Hippocampal formation (tissue), 2 donors: ENCODE results near the gene PGAM2.
"Not testable (repeated sequence)": the region's sequence is repeated elsewhere in the genome, so short reads cannot be mapped to it uniquely, and the experiment has no call there.

Experiments
- DNase-seq, 2 donors: peaks; one replicate each; lab custom pipeline; 2025; lab: John Stamatoyannopoulos, UW

PGAM2 gene

GRCh38 chr7:44050915-44051560, 14.3 kb downstream of the PGAM2 start:
- no peak for DNase-seq

GRCh38 chr7:44050121-44050914, 15.0 kb downstream of the PGAM2 start:
- DNase-seq = no peak

GRCh38 chr7:44048031-44048795, 17.2 kb downstream of the PGAM2 start:
- no peak for DNase-seq

- DNase-seq = no peak
Observed at GRCh38 chr7:44046321-44047061, 18.9 kb downstream of the PGAM2 start.

- DNase-seq = no peak
Observed at GRCh38 chr7:44045226-44046014, 19.9 kb downstream of the PGAM2 start.

- peak; percentile 82 to 95 for DNase-seq
Observed at GRCh38 chr7:44044315-44045225, 20.8 kb downstream of the PGAM2 start, which contains the start of gene DBNL. Gene DBNL, plus strand, starts transcription at chr7:44044702. Its CDS starts 36 bp downstream, at chr7:44044738.

GRCh38 chr7:44043902-44044301, 21.5 kb downstream of the PGAM2 start:
- no peak for DNase-seq

- DNase-seq = no peak
Observed at GRCh38 chr7:44042221-44042620, 23.1 kb downstream of the PGAM2 start.

GRCh38 chr7:44040493-44040891, 24.9 kb downstream of the PGAM2 start:
- DNase-seq = not testable (repeated sequence)

- DNase-seq = not testable (repeated sequence)
Observed at GRCh38 chr7:44039800-44040492, 25.4 kb downstream of the PGAM2 start.

GRCh38 chr7:44038961-44039558, 26.3 kb downstream of the PGAM2 start:
- peak; percentile 49 to 87 for DNase-seq

GRCh38 chr7:44038553-44038952, 26.8 kb downstream of the PGAM2 start:
- not testable (repeated sequence) for DNase-seq

GRCh38 chr7:44037951-44038350, 27.4 kb downstream of the PGAM2 start:
- not testable (repeated sequence) for DNase-seq

GRCh38 chr7:44036364-44036763, 29.0 kb downstream of the PGAM2 start:
- DNase-seq = not testable (repeated sequence)

GRCh38 chr7:44033971-44034844, 31.2 kb downstream of the PGAM2 start:
- DNase-seq = not testable (repeated sequence)

GRCh38 chr7:44032031-44032430, 33.3 kb downstream of the PGAM2 start:
- not testable (repeated sequence) for DNase-seq

GRCh38 chr7:44031319-44031718, 34.0 kb downstream of the PGAM2 start:
- DNase-seq = not testable (repeated sequence)

- not testable (repeated sequence) for DNase-seq
Observed at GRCh38 chr7:44030029-44030428, 35.3 kb downstream of the PGAM2 start.
